SK-N-SH treated with all-trans-retinoic acid at 6 μM for 48 hours (cell line): Measurements from ENCODE around the gene PHACTR3.

Source experiments
- ATAC-seq: fragments of 200-7000 bp; cut with Tn5 transposase; 3 replicates; pipeline ENCODE4 v1.9.1; 2020; ENCODE audit warnings: mild to moderate bottlenecking, moderate library complexity
- ARNTL ChIP-seq: fragments of 450-650 bp; formaldehyde crosslinking; IDR thresholded peaks from 2 replicates; pipeline ENCODE4 v1.5.0; 2020; ENCODE audit warnings: low read depth, mild to moderate bottlenecking, moderate library complexity, borderline replicate concordance
- CREB5 ChIP-seq: fragments of 250-450 bp; sonication (Bioruptor Pico); IDR thresholded peaks from 2 replicates; pipeline ENCODE4 v1.5.1; 2020; ENCODE audit warnings: low read depth, mild to moderate bottlenecking, moderate library complexity
- CSDC2 ChIP-seq: fragments of 250-450 bp; sonication (Bioruptor Pico); IDR thresholded peaks from 2 replicates; pipeline ENCODE4 v1.5.0; 2020; ENCODE audit warnings: mild to moderate bottlenecking, moderate library complexity
- CSRNP3 ChIP-seq: fragments of 250-450 bp; sonication (Bioruptor Pico); IDR thresholded peaks from 2 replicates; pipeline ENCODE4 v1.5.1; 2021; ENCODE audit warnings: mild to moderate bottlenecking, moderate library complexity
- ESRRG ChIP-seq: fragments of 250-450 bp; sonication (Bioruptor Pico); IDR thresholded peaks from 2 replicates; pipeline ENCODE4 v1.6.1; 2021; ENCODE audit warnings: mild to moderate bottlenecking
- GLIS3 ChIP-seq: fragments of 250-450 bp; sonication (Bioruptor Pico); IDR thresholded peaks from 2 replicates; pipeline ENCODE4 v1.5.0; 2020; ENCODE audit warnings: mild to moderate bottlenecking, moderate library complexity
- OSR1 ChIP-seq: fragments of 250-450 bp; sonication (Bioruptor Pico); IDR thresholded peaks from 2 replicates; pipeline ENCODE4 v1.8.0; 2022; ENCODE audit warnings: moderate library complexity, mild to moderate bottlenecking, inconsistent platforms
- POU6F1 ChIP-seq: fragments of 250-450 bp; sonication (Bioruptor Pico); IDR thresholded peaks from 2 replicates; pipeline ENCODE4 v1.8.0; 2021; ENCODE audit warnings: low read depth, mild to moderate bottlenecking, moderate library complexity, borderline replicate concordance
- RARB ChIP-seq: fragments of 250-450 bp; sonication (Bioruptor Pico); IDR thresholded peaks from 2 replicates; pipeline ENCODE4 v1.8.0; 2021; ENCODE audit warnings: mild to moderate bottlenecking, moderate library complexity
- SNAI2 ChIP-seq: fragments of 250-450 bp; sonication (Bioruptor Pico); IDR thresholded peaks from 2 replicates; pipeline ENCODE4 v1.5.0; 2020; ENCODE audit warnings: mild to moderate bottlenecking, moderate library complexity
- TCF4 ChIP-seq: fragments of 250-450 bp; sonication (Bioruptor Pico); IDR thresholded peaks from 2 replicates; pipeline ENCODE4 v1.8.0; 2021; ENCODE audit warnings: mild to moderate bottlenecking, moderate library complexity, borderline replicate concordance
- TOX ChIP-seq: fragments of 250-450 bp; sonication (Bioruptor Pico); IDR thresholded peaks from 2 replicates; pipeline ENCODE4 v1.8.0; 2021; ENCODE audit warnings: mild to moderate bottlenecking, moderate library complexity, borderline replicate concordance
- TSHZ2 ChIP-seq: fragments of 250-450 bp; sonication (Bioruptor Pico); IDR thresholded peaks from 2 replicates; pipeline ENCODE4 v1.5.0; 2020; ENCODE audit warnings: mild to moderate bottlenecking, moderate library complexity
- ZC3H10 ChIP-seq: fragments of 250-450 bp; sonication (Bioruptor Pico); IDR thresholded peaks from 2 replicates; pipeline ENCODE4 v1.5.1; 2021; ENCODE audit warnings: mild to moderate bottlenecking, moderate library complexity
- ZFP3 ChIP-seq: fragments of 250-450 bp; sonication (Bioruptor Pico); IDR thresholded peaks from 2 replicates; pipeline ENCODE4 v1.5.0; 2020; ENCODE audit warnings: mild to moderate bottlenecking, moderate library complexity
- ZNF565 ChIP-seq: fragments of 450-650 bp; formaldehyde crosslinking; conservative IDR thresholded peaks from 2 replicates; pipeline ENCODE4 v1.5.0; 2020; ENCODE audit warnings: low read depth, mild to moderate bottlenecking, moderate library complexity
- ZNF70 ChIP-seq: fragments of 450-650 bp; formaldehyde crosslinking; IDR thresholded peaks from 2 replicates; pipeline ENCODE4 v1.5.0; 2020; ENCODE audit warnings: mild to moderate bottlenecking, moderate library complexity
- ZNF8 ChIP-seq: fragments of 450-650 bp; formaldehyde crosslinking; IDR thresholded peaks from 2 replicates; pipeline ENCODE4 v1.5.0; 2020; ENCODE audit warnings: mild to moderate bottlenecking, moderate library complexity
- TF ChIP-seq, protein P1 (sequence below): fragments of 250-450 bp; sonication (Bioruptor Pico); IDR thresholded peaks from 2 replicates; pipeline ENCODE4 v1.8.0; 2020; ENCODE audit warnings: mild to moderate bottlenecking, moderate library complexity, borderline replicate concordance

The PHACTR3 gene

GRCh38 chr20:59693587-59693986 is 89.2 kb downstream of the PHACTR3 start:
- no peak for TF ChIP-seq ZFP3 (CRISPR knock-in tag)
- TF ChIP-seq CREB5 (CRISPR knock-in tag): no peak
- no peak for TF ChIP-seq CSDC2 (CRISPR knock-in tag)
- no peak for TF ChIP-seq TOX (CRISPR knock-in tag)
- no peak for TF ChIP-seq ESRRG
- TF ChIP-seq TSHZ2 (CRISPR knock-in tag): no peak
- TF ChIP-seq ZNF70: no peak
- no peak for TF ChIP-seq CSRNP3 (CRISPR knock-in tag)
- no peak for TF ChIP-seq TCF4
- no peak for TF ChIP-seq OSR1 (CRISPR knock-in tag)
- TF ChIP-seq GLIS3 (CRISPR knock-in tag): no peak
- no peak for TF ChIP-seq RARB (CRISPR knock-in tag)
- TF ChIP-seq SNAI2: no peak
- ATAC-seq: no peak

GRCh38 chr20:59696476-59696875 is 92.1 kb downstream of the PHACTR3 start:
- TF ChIP-seq ZC3H10 (CRISPR knock-in tag) (no peak), ESRRG (no peak), ZNF565 (CRISPR knock-in tag) (no peak), SNAI2 (no peak), ARNTL (CRISPR knock-in tag) (no peak), RARB (CRISPR knock-in tag) (no peak), CREB5 (CRISPR knock-in tag) (no peak), ZFP3 (CRISPR knock-in tag) (no peak), ZNF70 (no peak), TCF4 (no peak), CSRNP3 (CRISPR knock-in tag) (no peak), GLIS3 (CRISPR knock-in tag) (no peak), POU6F1 (CRISPR knock-in tag) (no peak), TSHZ2 (CRISPR knock-in tag) (no peak), ZNF8 (CRISPR knock-in tag) (no peak)
- TF ChIP-seq, protein P1, sequence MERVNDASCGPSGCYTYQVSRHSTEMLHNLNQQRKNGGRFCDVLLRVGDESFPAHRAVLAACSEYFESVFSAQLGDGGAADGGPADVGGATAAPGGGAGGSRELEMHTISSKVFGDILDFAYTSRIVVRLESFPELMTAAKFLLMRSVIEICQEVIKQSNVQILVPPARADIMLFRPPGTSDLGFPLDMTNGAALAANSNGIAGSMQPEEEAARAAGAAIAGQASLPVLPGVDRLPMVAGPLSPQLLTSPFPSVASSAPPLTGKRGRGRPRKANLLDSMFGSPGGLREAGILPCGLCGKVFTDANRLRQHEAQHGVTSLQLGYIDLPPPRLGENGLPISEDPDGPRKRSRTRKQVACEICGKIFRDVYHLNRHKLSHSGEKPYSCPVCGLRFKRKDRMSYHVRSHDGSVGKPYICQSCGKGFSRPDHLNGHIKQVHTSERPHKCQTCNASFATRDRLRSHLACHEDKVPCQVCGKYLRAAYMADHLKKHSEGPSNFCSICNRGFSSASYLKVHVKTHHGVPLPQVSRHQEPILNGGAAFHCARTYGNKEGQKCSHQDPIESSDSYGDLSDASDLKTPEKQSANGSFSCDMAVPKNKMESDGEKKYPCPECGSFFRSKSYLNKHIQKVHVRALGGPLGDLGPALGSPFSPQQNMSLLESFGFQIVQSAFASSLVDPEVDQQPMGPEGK (CRISPR knock-in tag): no peak
- no peak for ATAC-seq
